Measurements from ENCODE around the gene LY6G5C.

The LY6G5C gene

GRCh38 chr6:31680226-31681134, at the start of gene LY6G5C:
Gene LY6G5C, minus strand, starts transcription at chr6:31681067. Its CDS starts 694 bp downstream, at chr6:31680373.
- no peak for DNase-seq (ENCODE audit: low read depth)

GRCh38 chr6:31729979-31730630, 49.2 kb upstream of the LY6G5C start:
- DNase-seq (ENCODE audit: low read depth) = peak; percentile 50

GRCh38 chr6:31729515-31729978, 48.7 kb upstream of the LY6G5C start:
- peak; percentile 73 for DNase-seq (ENCODE audit: low read depth)

- no peak for DNase-seq (ENCODE audit: low read depth)
Observed at GRCh38 chr6:31728767-31729514, 48.1 kb upstream of the LY6G5C start, which contains the start of gene DDAH2. Gene DDAH2, minus strand, starts transcription at chr6:31729299. Its CDS starts 138 bp downstream, at chr6:31729161.

- no peak for DNase-seq (ENCODE audit: low read depth)
Observed at GRCh38 chr6:31727717-31728671, 47.1 kb upstream of the LY6G5C start.

- no peak for DNase-seq (ENCODE audit: low read depth)
Observed at GRCh38 chr6:31727034-31727716, 46.3 kb upstream of the LY6G5C start.

GRCh38 chr6:31725502-31726350, 44.9 kb upstream of the LY6G5C start:
- DNase-seq (ENCODE audit: low read depth) = no peak

GRCh38 chr6:31723980-31724691, 43.3 kb upstream of the LY6G5C start:
- no peak for DNase-seq (ENCODE audit: low read depth)

- DNase-seq (ENCODE audit: low read depth) = no peak
Observed at GRCh38 chr6:31723245-31723979, 42.5 kb upstream of the LY6G5C start, which contains the start of gene MPIG6B. Gene MPIG6B, plus strand, starts transcription at chr6:31723373. Its CDS starts 11 bp downstream, at chr6:31723384.

- no peak for DNase-seq (ENCODE audit: low read depth)
Observed at GRCh38 chr6:31722173-31722572, 41.3 kb upstream of the LY6G5C start.

- no peak for DNase-seq (ENCODE audit: low read depth)
Observed at GRCh38 chr6:31721351-31722020, 40.6 kb upstream of the LY6G5C start, which contains the start of gene LY6G6C. Gene LY6G6C, minus strand, starts transcription at chr6:31721746. Its CDS starts 67 bp downstream, at chr6:31721679.

- DNase-seq (ENCODE audit: low read depth) = no peak
Observed at GRCh38 chr6:31720196-31720770, 39.4 kb upstream of the LY6G5C start.

GRCh38 chr6:31719001-31719400, 38.1 kb upstream of the LY6G5C start:
- DNase-seq (ENCODE audit: low read depth) = no peak

- no peak for DNase-seq (ENCODE audit: low read depth)
Observed at GRCh38 chr6:31718265-31718664, 37.4 kb upstream of the LY6G5C start.

- no peak for DNase-seq (ENCODE audit: low read depth)
Observed at GRCh38 chr6:31717499-31718222, 36.8 kb upstream of the LY6G5C start.

All from stimulated activated CD4-positive, alpha-beta T cell treated with anti-CD3 and anti-CD28 coated beads, Interleukin-2, amount 100 ng/mL, for 4 hours (primary cell).